ENCODE measurements around the gene ZNF692.

The ZNF692 gene

DNA sequence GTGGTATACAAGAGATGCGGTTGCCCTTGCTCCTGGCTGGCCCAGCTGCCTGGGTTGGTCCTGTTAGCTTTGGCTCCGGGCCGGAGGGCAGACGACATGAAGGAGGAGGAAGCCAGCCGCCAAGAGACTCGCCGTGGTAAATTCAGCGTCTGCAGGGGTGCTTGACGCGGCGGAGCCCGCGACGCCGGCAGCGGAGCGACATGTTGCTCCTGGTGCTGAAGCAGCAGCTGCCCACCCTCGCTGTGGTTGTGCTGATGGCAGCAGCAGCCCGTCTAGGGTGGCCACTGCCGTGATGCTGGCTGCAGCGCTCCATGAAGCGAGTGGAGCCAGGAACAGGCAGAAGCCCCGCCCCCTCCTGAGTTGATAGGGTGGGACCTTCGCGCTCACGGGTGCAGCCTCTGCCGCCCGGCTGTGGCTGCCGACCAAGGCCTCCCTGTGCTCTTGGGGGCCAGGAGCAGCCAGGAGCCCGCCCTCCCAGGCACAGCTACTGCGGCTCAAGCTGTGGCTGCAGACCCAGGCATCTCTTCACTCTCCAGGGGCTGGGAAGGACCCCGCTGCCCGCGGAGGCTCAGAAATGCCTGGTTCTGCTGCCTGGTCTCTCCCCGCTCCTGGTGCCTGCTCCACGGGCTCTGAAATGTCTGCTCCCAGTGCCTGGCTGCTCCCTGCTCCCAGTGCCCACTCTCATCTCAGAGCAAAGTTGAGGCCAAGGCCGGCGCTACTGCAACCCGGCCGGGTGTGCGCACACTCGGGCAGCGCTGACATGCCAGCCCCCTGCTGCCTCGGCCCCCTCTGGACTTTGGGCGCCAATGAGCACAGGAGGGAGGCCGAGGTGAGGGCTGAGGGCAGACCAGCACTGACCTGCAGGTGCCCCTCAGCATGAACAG, 4.4 kb upstream of the ZNF692 start:
- TF ChIP-seq, protein P1, sequence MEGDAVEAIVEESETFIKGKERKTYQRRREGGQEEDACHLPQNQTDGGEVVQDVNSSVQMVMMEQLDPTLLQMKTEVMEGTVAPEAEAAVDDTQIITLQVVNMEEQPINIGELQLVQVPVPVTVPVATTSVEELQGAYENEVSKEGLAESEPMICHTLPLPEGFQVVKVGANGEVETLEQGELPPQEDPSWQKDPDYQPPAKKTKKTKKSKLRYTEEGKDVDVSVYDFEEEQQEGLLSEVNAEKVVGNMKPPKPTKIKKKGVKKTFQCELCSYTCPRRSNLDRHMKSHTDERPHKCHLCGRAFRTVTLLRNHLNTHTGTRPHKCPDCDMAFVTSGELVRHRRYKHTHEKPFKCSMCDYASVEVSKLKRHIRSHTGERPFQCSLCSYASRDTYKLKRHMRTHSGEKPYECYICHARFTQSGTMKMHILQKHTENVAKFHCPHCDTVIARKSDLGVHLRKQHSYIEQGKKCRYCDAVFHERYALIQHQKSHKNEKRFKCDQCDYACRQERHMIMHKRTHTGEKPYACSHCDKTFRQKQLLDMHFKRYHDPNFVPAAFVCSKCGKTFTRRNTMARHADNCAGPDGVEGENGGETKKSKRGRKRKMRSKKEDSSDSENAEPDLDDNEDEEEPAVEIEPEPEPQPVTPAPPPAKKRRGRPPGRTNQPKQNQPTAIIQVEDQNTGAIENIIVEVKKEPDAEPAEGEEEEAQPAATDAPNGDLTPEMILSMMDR (IDR thresholded peaks at IDR 0.05), result no peak
- H3K27ac ChIP-seq, result peak overlapping the region; percentile 41
- peaks cover 3% of the 10 kb centered on the region for H3K4me1 ChIP-seq
- no peak overlapping the region for H3K9ac ChIP-seq
- H3K36me3 ChIP-seq (ENCODE audit: control insufficient read depth, insufficient read depth, low read length), result no peaks in the 10 kb centered on the region
- H3K27me3 ChIP-seq (ENCODE audit: control insufficient read depth, insufficient read depth, low read length), result no peaks in the 10 kb centered on the region
- H3K4me3 ChIP-seq (ENCODE audit: low read depth, low read length), result peak overlapping the region; percentile 59
- no peaks in the 10 kb centered on the region for H3K79me2 ChIP-seq
- H2AFZ ChIP-seq, result peak overlapping the region; percentile 93
- peak overlapping the region; percentile 91 for H3K4me2 ChIP-seq (ENCODE audit: low read length)
- H3K9me3 ChIP-seq (ENCODE audit: control insufficient read depth, low read length), result no peaks in the 10 kb centered on the region

DNA sequence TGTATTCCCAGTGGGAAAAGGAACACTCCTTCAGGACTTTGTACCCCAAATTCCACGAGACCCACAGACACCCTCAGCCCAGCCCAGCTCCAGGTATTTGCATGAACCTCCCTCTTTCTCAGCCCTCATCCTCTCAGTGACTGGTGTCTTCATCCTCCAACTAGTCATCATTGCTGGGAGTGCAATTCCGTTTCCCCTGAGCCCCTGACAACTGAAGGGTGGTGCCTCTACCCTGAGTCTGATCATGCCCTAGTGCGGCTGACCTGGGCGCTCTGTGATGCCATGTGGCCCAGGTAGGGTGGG, 3.8 kb upstream of the ZNF692 start:
- no peaks in the 10 kb centered on the region for H3K9me3 ChIP-seq (ENCODE audit: control insufficient read depth, low read length)
- no peaks in the 10 kb centered on the region for H3K27me3 ChIP-seq (ENCODE audit: control insufficient read depth, insufficient read depth, low read length)
- peak overlapping the region; percentile 59 for H3K4me3 ChIP-seq (ENCODE audit: low read depth, low read length)
- H3K27ac ChIP-seq, result peak overlapping the region; percentile 41
- no peaks in the 10 kb centered on the region for H3K79me2 ChIP-seq
- H3K4me1 ChIP-seq, result peaks cover 5% of the 10 kb centered on the region
- no peaks in the 10 kb centered on the region for H3K36me3 ChIP-seq (ENCODE audit: control insufficient read depth, insufficient read depth, low read length)
- peak overlapping the region; percentile 93 for H2AFZ ChIP-seq
- peak overlapping the region; percentile 91 for H3K4me2 ChIP-seq (ENCODE audit: low read length)
- TF ChIP-seq, protein P1 (IDR thresholded peaks at IDR 0.05), result no peak
- H3K9ac ChIP-seq, result no peak overlapping the region

DNA sequence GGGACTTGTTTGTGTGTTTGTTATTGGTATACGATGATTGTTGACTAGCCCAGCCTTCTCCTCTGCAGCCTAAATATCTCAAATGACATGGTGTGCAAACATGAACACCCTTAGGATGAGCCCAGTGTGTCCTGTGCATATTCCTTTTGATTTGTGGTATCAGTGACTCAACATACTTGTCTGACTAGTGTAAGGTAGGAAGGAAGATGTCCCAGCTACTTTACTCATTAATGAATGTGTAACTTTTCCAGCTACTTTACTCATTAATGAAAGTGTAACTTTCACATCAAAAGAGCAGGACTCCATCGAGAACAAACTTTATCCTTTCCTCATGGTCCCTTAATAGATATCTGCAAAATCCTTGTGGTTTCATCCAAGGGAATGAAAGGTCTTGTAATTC, 2.7 kb upstream of the ZNF692 start:
- H3K4me2 ChIP-seq (ENCODE audit: low read length), result no peak overlapping the region
- H3K36me3 ChIP-seq (ENCODE audit: control insufficient read depth, insufficient read depth, low read length), result no peaks in the 10 kb centered on the region
- H3K79me2 ChIP-seq, result no peaks in the 10 kb centered on the region
- H3K4me3 ChIP-seq (ENCODE audit: low read depth, low read length), result no peak overlapping the region
- H3K27me3 ChIP-seq (ENCODE audit: control insufficient read depth, insufficient read depth, low read length), result no peaks in the 10 kb centered on the region
- no peak overlapping the region for H2AFZ ChIP-seq
- no peak overlapping the region for H3K27ac ChIP-seq
- H3K9me3 ChIP-seq (ENCODE audit: control insufficient read depth, low read length), result no peaks in the 10 kb centered on the region
- peaks cover 9% of the 10 kb centered on the region for H3K4me1 ChIP-seq
- H3K9ac ChIP-seq, result no peak overlapping the region
- TF ChIP-seq, protein P1 (IDR thresholded peaks at IDR 0.05), result no peak

DNA sequence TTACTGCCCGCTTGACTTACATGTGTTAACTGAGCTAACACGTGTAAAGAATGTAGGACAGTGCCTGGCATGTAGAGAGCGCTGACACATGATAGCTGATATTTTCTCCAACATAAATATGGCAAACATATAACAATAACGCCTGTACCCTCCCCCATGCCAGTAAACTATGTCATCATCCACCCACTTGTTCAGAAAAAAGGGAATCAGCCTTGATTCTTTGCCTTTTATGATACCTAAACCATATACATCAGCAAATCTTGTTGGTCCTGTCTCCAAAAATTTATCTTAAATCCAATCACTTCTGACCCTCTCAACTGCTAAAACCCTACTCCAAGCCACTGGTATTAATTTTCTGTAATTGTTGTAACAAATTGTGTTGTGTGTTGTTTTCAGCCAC, 1.1 kb upstream of the ZNF692 start:
- no peak overlapping the region for H2AFZ ChIP-seq
- peak overlapping the region; percentile 81 for H3K4me3 ChIP-seq (ENCODE audit: low read depth, low read length)
- H3K4me1 ChIP-seq, result peaks cover 9% of the 10 kb centered on the region
- H3K27me3 ChIP-seq (ENCODE audit: control insufficient read depth, insufficient read depth, low read length), result no peaks in the 10 kb centered on the region
- no peaks in the 10 kb centered on the region for H3K79me2 ChIP-seq
- H3K9me3 ChIP-seq (ENCODE audit: control insufficient read depth, low read length), result no peaks in the 10 kb centered on the region
- H3K27ac ChIP-seq, result no peak overlapping the region
- H3K4me2 ChIP-seq (ENCODE audit: low read length), result no peak overlapping the region
- no peak overlapping the region for H3K9ac ChIP-seq
- H3K36me3 ChIP-seq (ENCODE audit: control insufficient read depth, insufficient read depth, low read length), result no peaks in the 10 kb centered on the region
- TF ChIP-seq, protein P1 (IDR thresholded peaks at IDR 0.05), result no peak

All from parathyroid adenoma (tissue), 2 donors.